ENCODE data around the gene DPT.

The DPT gene

DNA sequence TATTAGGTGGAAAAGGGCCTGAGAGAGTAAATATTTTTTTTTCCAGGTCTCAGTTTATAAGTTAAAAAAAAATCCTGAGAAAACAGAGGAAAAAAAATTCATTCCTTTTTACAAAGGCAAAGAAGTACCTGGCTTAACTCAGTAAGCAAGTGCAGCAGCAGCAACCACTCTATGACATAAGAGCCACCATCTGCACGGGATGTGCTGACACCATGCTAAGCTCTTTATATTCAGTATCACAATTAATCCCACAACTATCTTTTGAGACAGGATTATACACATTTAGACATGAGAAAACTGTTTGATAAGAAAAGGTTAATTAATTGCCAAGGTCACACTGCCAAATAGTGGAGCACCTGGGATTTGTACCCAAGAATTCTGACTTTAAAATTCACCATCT is 13.4 kb upstream of the DPT start:
- DNase-seq (ENCODE audit: low spot score) = no peak
- in situ Hi-C loops (cut with MboI; ENCODE audit: low pct_unique_long_range_greater_than_20kb, low sequenced_read_pairs, unreplicated experiment) = no loop called here
- TF ChIP-seq, protein P1, sequence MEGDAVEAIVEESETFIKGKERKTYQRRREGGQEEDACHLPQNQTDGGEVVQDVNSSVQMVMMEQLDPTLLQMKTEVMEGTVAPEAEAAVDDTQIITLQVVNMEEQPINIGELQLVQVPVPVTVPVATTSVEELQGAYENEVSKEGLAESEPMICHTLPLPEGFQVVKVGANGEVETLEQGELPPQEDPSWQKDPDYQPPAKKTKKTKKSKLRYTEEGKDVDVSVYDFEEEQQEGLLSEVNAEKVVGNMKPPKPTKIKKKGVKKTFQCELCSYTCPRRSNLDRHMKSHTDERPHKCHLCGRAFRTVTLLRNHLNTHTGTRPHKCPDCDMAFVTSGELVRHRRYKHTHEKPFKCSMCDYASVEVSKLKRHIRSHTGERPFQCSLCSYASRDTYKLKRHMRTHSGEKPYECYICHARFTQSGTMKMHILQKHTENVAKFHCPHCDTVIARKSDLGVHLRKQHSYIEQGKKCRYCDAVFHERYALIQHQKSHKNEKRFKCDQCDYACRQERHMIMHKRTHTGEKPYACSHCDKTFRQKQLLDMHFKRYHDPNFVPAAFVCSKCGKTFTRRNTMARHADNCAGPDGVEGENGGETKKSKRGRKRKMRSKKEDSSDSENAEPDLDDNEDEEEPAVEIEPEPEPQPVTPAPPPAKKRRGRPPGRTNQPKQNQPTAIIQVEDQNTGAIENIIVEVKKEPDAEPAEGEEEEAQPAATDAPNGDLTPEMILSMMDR (IDR thresholded peaks at IDR 0.05; ENCODE audit: extremely low read depth, insufficient read depth, missing control alignments) = no peak

DNA sequence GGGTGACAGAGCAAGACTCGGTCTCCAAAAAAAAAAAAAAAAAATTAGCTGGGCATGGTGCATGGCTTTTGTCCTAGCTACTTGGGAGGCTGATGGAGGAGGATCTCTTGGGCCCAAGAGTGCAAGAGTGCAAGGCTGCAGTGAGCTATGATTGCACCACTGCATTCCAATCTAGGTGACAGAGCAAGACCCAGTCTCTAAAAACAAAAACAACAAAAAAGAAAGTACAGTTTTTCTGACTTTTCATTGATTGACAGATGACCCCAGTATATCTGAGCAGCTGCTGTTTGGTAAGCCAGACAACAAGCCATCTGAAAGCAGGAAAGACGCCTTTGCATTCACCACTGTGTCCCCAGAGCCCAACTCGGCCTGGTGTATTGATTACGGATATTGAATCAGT is 10.9 kb upstream of the DPT start:
- TF ChIP-seq, protein P1 (IDR thresholded peaks at IDR 0.05; ENCODE audit: extremely low read depth, insufficient read depth, missing control alignments) = no peak
- no peak for DNase-seq (ENCODE audit: low spot score)
- in situ Hi-C loops (cut with MboI; ENCODE audit: low pct_unique_long_range_greater_than_20kb, low sequenced_read_pairs, unreplicated experiment) = no loop called here

DNA sequence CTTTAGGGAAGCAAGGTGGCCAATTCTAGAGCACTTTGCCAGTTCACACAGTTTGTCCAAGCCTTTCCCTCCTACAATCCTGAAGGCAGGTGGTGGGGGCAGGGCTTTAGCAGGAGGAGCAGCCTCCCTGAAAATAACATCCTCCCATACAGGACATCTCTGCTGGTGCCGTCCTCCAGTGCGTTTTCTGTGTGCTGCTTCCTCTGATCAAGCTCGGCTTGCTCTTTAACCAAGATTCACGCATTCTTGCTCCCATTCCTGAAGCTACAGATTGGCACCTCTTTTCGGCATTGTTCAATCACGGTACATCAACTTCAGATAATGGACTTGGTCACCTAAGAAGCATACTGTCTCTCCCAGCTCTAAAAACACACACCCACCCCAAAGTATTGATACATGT is 7.5 kb upstream of the DPT start:
- TF ChIP-seq, protein P1 (IDR thresholded peaks at IDR 0.05; ENCODE audit: extremely low read depth, insufficient read depth, missing control alignments) = no peak
- in situ Hi-C loops (cut with MboI; ENCODE audit: low pct_unique_long_range_greater_than_20kb, low sequenced_read_pairs, unreplicated experiment) = no loop called here
- no peak for DNase-seq (ENCODE audit: low spot score)

DNA sequence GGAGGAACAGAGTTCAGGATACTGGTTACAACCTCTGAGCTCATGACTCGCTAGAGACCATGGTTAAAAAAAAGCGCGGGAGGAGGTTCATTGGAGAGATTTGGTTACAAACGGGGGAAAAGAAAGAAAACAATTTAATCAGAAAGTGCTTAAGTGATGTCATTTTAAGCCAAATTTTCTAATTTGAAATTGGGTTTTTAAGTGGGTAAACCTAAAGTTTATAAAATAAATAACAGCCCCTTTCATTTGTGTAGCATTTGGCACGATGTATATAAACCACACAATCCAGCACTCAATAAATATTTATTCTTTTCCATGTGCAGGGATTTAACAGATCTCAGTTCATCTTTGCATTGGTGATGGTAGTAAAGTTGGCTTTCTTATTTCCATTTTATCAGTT is 7.0 kb upstream of the DPT start:
- in situ Hi-C loops (cut with MboI; ENCODE audit: low pct_unique_long_range_greater_than_20kb, low sequenced_read_pairs, unreplicated experiment) = no loop called here
- no peak for DNase-seq (ENCODE audit: low spot score)
- TF ChIP-seq, protein P1 (IDR thresholded peaks at IDR 0.05; ENCODE audit: extremely low read depth, insufficient read depth, missing control alignments) = no peak

DNA sequence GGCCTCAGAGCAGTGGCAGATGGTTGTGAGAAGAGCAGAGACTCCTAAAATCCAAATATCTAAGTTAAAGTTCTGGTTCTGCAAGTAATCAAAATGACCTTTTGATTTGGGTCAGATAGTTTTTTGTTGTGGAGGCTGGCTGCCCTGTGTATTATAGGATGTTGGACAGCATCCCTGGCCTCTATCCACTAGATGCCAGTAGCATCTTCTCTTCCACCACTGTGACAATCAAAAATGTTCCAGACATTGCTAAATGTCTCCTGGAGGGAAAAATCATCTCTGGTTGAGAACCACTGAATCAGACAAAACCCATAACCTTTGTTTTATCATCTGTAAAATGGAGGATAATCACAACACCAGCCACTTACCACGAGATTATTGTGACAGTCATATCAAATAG is 5.9 kb upstream of the DPT start:
- TF ChIP-seq, protein P1 (IDR thresholded peaks at IDR 0.05; ENCODE audit: extremely low read depth, insufficient read depth, missing control alignments) = peak; percentile 32
- in situ Hi-C loops (cut with MboI; ENCODE audit: low pct_unique_long_range_greater_than_20kb, low sequenced_read_pairs, unreplicated experiment) = no loop called here
- DNase-seq (ENCODE audit: low spot score) = no peak

DNA sequence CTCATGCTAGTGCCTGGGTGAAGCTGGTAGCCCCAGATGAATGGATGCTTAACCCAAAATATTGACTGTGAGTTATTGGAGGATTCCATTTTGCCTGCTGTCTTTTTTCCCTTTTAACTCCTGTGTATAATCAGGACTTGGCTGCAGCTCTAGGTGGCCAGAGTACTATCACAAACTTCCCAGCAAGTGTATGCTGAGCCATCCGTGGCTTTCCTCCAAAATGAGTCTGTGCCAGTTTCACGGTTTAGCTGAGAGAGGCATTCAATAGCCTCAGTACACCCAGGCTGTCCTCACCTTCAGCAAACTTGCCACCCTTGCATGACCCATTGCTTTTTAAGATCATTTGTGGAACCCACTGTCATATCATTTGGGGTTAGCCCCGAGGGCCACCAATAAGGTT is 5.3 kb upstream of the DPT start:
- in situ Hi-C loops (cut with MboI; ENCODE audit: low pct_unique_long_range_greater_than_20kb, low sequenced_read_pairs, unreplicated experiment) = no loop called here
- TF ChIP-seq, protein P1 (IDR thresholded peaks at IDR 0.05; ENCODE audit: extremely low read depth, insufficient read depth, missing control alignments) = no peak
- DNase-seq (ENCODE audit: low spot score) = no peak

DNA sequence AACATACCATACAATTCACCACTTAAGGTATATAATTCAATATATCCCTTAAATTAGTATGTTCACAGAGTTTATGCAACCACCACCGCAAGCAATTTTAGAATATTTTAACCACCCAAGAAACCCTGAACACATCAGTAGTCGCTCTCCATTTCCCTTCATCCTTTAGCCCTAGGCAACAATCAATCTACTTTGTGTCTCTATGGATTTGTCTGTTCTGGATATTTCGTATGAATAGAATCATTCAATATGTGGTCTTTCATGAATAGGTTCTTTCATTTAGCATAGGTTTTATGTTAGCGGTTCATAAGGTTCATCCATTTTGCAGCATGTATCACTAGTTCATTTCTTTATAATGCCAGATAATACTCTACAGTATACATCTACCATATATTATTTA is 4.2 kb upstream of the DPT start:
- in situ Hi-C loops (cut with MboI; ENCODE audit: low pct_unique_long_range_greater_than_20kb, low sequenced_read_pairs, unreplicated experiment) = no loop called here
- DNase-seq (ENCODE audit: low spot score) = no peak
- TF ChIP-seq, protein P1 (IDR thresholded peaks at IDR 0.05; ENCODE audit: extremely low read depth, insufficient read depth, missing control alignments) = no peak
